ENCODE measurements around the gene PCDHGC3.

PCDHGC3 gene

GRCh38 chr5:141485321-141486055, 9.7 kb downstream of the PCDHGC3 start:
- TF ChIP-seq, protein P1, sequence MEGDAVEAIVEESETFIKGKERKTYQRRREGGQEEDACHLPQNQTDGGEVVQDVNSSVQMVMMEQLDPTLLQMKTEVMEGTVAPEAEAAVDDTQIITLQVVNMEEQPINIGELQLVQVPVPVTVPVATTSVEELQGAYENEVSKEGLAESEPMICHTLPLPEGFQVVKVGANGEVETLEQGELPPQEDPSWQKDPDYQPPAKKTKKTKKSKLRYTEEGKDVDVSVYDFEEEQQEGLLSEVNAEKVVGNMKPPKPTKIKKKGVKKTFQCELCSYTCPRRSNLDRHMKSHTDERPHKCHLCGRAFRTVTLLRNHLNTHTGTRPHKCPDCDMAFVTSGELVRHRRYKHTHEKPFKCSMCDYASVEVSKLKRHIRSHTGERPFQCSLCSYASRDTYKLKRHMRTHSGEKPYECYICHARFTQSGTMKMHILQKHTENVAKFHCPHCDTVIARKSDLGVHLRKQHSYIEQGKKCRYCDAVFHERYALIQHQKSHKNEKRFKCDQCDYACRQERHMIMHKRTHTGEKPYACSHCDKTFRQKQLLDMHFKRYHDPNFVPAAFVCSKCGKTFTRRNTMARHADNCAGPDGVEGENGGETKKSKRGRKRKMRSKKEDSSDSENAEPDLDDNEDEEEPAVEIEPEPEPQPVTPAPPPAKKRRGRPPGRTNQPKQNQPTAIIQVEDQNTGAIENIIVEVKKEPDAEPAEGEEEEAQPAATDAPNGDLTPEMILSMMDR (conservative IDR thresholded peaks at IDR 0.05; ENCODE audit: low read length): no peak
- DNase-seq (ENCODE audit: low read depth): no peak
- peak overlapping the region; percentile 40 for H3K4me3 ChIP-seq (ENCODE audit: low read length)

GRCh38 chr5:141486091-141486490, 10.3 kb downstream of the PCDHGC3 start:
- H3K4me3 ChIP-seq (ENCODE audit: low read length): no peak overlapping the region
- TF ChIP-seq, protein P1 (conservative IDR thresholded peaks at IDR 0.05; ENCODE audit: low read length): no peak
- no peak for DNase-seq (ENCODE audit: low read depth)

GRCh38 chr5:141487131-141487530, 11.4 kb downstream of the PCDHGC3 start:
- TF ChIP-seq, protein P1 (conservative IDR thresholded peaks at IDR 0.05; ENCODE audit: low read length): no peak
- no peak overlapping the region for H3K4me3 ChIP-seq (ENCODE audit: low read length)
- no peak for DNase-seq (ENCODE audit: low read depth)

GRCh38 chr5:141488591-141489561, 13.1 kb downstream of the PCDHGC3 start, which contains the start of gene PCDHGC5:
PCDHGC5 (plus strand) TSS chr5:141489081; CDS start chr5:141489241, 160 bp downstream.
- peak within 1 kb of the TSS; percentile 36 for H3K4me3 ChIP-seq (ENCODE audit: low read length)
- TF ChIP-seq, protein P1 (conservative IDR thresholded peaks at IDR 0.05; ENCODE audit: low read length): no peak
- peak; percentile 76 for DNase-seq (ENCODE audit: low read depth)

- TF ChIP-seq, protein P1 (conservative IDR thresholded peaks at IDR 0.05; ENCODE audit: low read length): no peak
- DNase-seq (ENCODE audit: low read depth): no peak
- H3K4me3 ChIP-seq (ENCODE audit: low read length): no peak overlapping the region
These were observed 14.1 kb downstream of the PCDHGC3 start for GRCh38 chr5:141489841-141490240.

DNA sequence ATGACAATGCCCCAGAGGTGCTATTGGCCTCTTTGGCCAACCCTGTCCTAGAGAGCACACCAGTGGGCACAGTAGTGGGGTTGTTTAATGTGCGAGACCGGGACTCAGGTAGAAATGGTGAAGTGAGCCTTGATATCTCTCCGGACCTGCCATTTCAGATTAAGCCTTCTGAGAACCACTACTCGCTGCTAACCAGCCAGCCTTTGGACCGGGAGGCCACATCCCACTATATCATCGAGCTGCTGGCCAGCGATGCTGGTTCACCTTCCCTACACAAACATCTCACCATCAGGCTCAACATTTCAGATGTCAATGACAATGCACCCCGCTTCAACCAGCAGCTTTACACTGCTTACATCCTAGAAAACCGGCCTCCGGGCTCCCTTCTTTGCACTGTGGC, 14.5 kb downstream of the PCDHGC3 start:
- no peak overlapping the region for H3K4me3 ChIP-seq (ENCODE audit: low read length)
- TF ChIP-seq, protein P1 (conservative IDR thresholded peaks at IDR 0.05; ENCODE audit: low read length): no peak
- DNase-seq (ENCODE audit: low read depth): no peak
